ENCODE data around the gene LTK.
"Not testable (repeated sequence)": the region's sequence is repeated elsewhere in the genome, so short reads cannot be mapped to it uniquely, and the experiment has no call there.

Gene LTK

GRCh38 chr15:41482110-41482877, 31.3 kb downstream of the LTK start:
- DNase-seq: no peak
- intact Hi-C loops (cut with DNase I): no loop called here

GRCh38 chr15:41480396-41481140, 33.1 kb downstream of the LTK start:
- peak in 1 of 10 donors; percentile 22 for DNase-seq

GRCh38 chr15:41476416-41477048, 37.1 kb downstream of the LTK start:
- no peak for DNase-seq
- intact Hi-C loops (cut with DNase I): no loop called here

More at GRCh38 chr15:41480396-41481140, 33.1 kb downstream of the LTK start:
- intact Hi-C loops (cut with DNase I): no loop called here

GRCh38 chr15:41474941-41475340, 38.7 kb downstream of the LTK start:
- intact Hi-C loops (cut with DNase I): no loop called here
- no peak for DNase-seq

GRCh38 chr15:41474436-41474835, 39.2 kb downstream of the LTK start:
- DNase-seq: no peak
- intact Hi-C loops (cut with DNase I): no loop called here

GRCh38 chr15:41473418-41473817, 40.2 kb downstream of the LTK start:
- intact Hi-C loops (cut with DNase I): no loop called here
- no peak for DNase-seq

GRCh38 chr15:41469644-41470043, 44.0 kb downstream of the LTK start:
- DNase-seq: not testable (repeated sequence)
- intact Hi-C loops (cut with DNase I): loop anchor here (10.0 kb wide), 1 partner anchor 345 kb away; no protein-coding TSS in a partner anchor

- intact Hi-C loops (cut with DNase I): loop anchor here (10.0 kb wide), 1 partner anchor 348 kb away; no protein-coding TSS in a partner anchor
- DNase-seq: no peak
Observed at GRCh38 chr15:41466711-41467110, 46.9 kb downstream of the LTK start.

- intact Hi-C loops (cut with DNase I): loop anchor here (10.0 kb wide), 1 partner anchor 349 kb away; no protein-coding TSS in a partner anchor
- no peak for DNase-seq
Observed at GRCh38 chr15:41465822-41466421, 47.7 kb downstream of the LTK start.

GRCh38 chr15:41464889-41465580, 48.6 kb downstream of the LTK start:
- no peak for DNase-seq
- intact Hi-C loops (cut with DNase I): loop anchor here (10.0 kb wide), 1 partner anchor 350 kb away; no protein-coding TSS in a partner anchor

- intact Hi-C loops (cut with DNase I): loop anchor here (10.0 kb wide), 1 partner anchor 353 kb away; no protein-coding TSS in a partner anchor
Observed at GRCh38 chr15:41462084-41462795, 51.4 kb downstream of the LTK start.

More at GRCh38 chr15:41462084-41462795, 51.4 kb downstream of the LTK start:
- no peak for DNase-seq
